GM13977 (cell line): ENCODE results near the gene MAMSTR.

Experiments
- DNase-seq: peaks from one replicate; pipeline ENCODE4 v3.0.0; 2012; ENCODE audit warnings: low spot score
- in situ Hi-C: fragments of 300-500 bp; cut with MboI; formaldehyde crosslinking; loops from one replicate; pipeline ENCODE4 v1.12.0; 2022; ENCODE audit warnings: low sequenced_read_pairs, low pct_unique_long_range_greater_than_20kb, mixed read lengths, inconsistent platforms; ENCODE audit not compliant: unreplicated experiment
- TF ChIP-seq, protein P1 (sequence below): IDR thresholded peaks from 2 replicates; pipeline ENCODE4 v1.5.1; 2012; ENCODE audit warnings: mild to moderate bottlenecking, control low read depth; ENCODE audit not compliant: insufficient read depth; ENCODE audit errors: extremely low read depth, missing control alignments

Gene MAMSTR

DNA sequence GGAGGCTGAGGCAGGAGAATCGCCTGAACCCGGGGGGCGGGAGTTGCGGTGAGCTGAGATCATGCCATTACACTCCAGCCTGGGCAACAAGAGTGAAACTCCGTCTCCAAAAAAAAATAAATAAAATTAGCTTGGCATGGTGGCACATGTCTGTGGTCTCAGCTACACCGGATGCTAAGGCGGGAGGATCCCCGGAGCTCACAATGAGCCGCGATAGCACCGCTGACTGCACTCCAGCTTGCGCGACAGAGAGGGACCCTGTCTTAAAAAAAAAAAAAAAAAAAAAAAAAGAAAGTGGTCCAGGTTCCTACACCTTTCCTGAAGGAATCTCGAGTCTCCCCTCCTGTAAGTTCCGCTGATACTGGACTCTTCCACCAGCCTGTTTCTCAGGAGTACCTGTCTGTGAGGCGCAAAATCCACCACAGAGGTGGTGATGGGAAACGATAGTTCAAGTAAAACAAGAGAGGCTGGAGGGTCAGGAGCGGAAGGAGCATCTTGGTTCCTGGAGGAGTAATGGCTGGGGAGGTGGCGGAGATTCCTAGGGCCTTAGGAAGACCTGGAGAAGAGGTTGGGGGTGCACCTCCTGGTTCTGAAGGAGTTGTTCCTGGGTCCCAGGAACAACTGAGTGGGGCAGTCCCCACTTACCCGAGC lies 32.4 kb upstream of the MAMSTR start:
- in situ Hi-C loops = no loop called here
- no peak for DNase-seq
- TF ChIP-seq, protein P1, sequence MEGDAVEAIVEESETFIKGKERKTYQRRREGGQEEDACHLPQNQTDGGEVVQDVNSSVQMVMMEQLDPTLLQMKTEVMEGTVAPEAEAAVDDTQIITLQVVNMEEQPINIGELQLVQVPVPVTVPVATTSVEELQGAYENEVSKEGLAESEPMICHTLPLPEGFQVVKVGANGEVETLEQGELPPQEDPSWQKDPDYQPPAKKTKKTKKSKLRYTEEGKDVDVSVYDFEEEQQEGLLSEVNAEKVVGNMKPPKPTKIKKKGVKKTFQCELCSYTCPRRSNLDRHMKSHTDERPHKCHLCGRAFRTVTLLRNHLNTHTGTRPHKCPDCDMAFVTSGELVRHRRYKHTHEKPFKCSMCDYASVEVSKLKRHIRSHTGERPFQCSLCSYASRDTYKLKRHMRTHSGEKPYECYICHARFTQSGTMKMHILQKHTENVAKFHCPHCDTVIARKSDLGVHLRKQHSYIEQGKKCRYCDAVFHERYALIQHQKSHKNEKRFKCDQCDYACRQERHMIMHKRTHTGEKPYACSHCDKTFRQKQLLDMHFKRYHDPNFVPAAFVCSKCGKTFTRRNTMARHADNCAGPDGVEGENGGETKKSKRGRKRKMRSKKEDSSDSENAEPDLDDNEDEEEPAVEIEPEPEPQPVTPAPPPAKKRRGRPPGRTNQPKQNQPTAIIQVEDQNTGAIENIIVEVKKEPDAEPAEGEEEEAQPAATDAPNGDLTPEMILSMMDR = no peak

DNA sequence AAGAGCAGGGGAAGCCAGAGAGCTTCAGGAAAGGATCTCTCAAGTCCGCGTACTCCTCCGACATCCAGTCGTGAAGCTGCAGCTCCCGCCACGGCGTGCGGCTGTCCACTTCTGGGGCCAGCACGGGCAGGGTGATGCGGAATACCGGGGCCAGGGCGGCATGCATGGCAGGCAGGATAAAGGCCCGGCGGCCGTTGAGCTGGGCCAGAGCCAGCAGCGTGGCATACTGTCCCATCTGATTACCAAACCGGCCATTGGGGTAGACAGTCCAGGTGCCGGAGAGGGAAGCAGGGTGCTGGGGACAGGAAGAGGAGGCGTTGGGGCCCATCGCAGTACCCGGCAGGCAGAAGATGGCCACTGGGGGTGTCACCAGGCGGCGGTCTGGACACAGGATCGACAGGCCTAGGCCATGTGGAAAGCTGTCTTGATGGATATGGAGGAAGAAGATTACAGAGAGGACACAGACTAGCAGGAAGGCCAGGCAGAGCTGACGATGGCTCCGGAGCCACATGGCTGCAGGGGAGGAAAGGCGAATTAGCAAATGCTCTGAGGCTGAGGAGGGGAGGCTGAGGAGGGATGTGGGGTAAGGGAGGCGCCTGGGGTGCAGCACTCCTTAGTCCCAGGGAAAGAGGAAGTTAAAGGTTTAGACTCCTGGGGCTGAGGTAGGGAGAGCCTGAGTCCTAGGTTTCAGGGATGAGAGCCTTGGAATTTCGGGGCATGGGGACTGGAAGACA lies 31.4 kb upstream of the MAMSTR start:
- in situ Hi-C loops = no loop called here
- DNase-seq = no peak
- TF ChIP-seq, protein P1 = no peak

GRCh38 chr19:48750351-48750750 lies 30.8 kb upstream of the MAMSTR start:
- TF ChIP-seq, protein P1 = no peak
- in situ Hi-C loops = no loop called here
- no peak for DNase-seq

DNA sequence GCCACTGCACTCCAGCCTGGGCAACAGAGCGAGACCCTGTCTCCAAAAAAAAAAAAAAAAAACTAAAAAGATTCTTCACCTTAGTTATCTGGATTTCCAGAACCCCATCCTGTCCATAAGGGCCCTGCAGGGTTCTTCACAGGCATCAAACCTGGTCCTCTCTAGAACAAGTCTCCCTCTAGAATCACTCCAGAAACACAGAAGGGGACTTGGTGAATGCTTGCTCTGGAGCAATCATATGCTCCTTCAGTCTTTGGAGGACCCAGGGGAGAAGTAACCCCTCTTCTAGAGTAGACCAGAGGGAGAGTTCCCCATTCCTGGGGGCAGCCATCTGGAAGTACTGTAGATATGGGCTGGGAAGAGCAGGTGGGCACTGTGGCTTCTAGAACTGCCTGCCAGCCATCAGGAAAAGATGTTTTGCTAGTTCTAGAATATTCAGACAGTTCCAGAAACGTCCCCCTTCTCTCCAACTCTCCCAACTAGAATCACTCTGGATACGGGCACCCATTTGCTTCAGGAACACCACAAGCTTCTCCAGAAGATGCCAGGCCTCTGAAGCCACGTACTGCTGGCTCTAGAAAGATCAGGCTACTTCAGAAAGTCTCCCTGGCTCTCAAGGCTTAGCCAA lies 30.2 kb upstream of the MAMSTR start:
- TF ChIP-seq, protein P1 = no peak
- in situ Hi-C loops = no loop called here
- no peak for DNase-seq

GRCh38 chr19:48746738-48747575 lies 27.4 kb upstream of the MAMSTR start, which contains the start of gene IZUMO1:
Gene IZUMO1, minus strand, starts transcription at chr19:48746909. Its CDS starts 1,050 bp downstream, at chr19:48745859.
- DNase-seq = peak; percentile 87
- in situ Hi-C loops = no loop called here
- TF ChIP-seq, protein P1 = no peak

- in situ Hi-C loops = no loop called here
- TF ChIP-seq, protein P1 = no peak
- DNase-seq = no peak
Observed at GRCh38 chr19:48746110-48746509, 26.6 kb upstream of the MAMSTR start.
